Measurements from ENCODE around the gene VAV2.

GRCh38 chr9:133949486-133950061 is 42.5 kb downstream of the VAV2 start:
- TF ChIP-seq RAD21 (conservative IDR thresholded peaks at IDR 0.05 in 1 of 2, IDR thresholded peaks at IDR 0.05 in 1 of 2), result no peak
- TF ChIP-seq EP300 (IDR thresholded peaks at IDR 0.05), result no peak
- no peak for TF ChIP-seq MAZ (IDR thresholded peaks at IDR 0.05; ENCODE audit: borderline replicate concordance, low read depth, low read length)
- TF ChIP-seq, protein P1, sequence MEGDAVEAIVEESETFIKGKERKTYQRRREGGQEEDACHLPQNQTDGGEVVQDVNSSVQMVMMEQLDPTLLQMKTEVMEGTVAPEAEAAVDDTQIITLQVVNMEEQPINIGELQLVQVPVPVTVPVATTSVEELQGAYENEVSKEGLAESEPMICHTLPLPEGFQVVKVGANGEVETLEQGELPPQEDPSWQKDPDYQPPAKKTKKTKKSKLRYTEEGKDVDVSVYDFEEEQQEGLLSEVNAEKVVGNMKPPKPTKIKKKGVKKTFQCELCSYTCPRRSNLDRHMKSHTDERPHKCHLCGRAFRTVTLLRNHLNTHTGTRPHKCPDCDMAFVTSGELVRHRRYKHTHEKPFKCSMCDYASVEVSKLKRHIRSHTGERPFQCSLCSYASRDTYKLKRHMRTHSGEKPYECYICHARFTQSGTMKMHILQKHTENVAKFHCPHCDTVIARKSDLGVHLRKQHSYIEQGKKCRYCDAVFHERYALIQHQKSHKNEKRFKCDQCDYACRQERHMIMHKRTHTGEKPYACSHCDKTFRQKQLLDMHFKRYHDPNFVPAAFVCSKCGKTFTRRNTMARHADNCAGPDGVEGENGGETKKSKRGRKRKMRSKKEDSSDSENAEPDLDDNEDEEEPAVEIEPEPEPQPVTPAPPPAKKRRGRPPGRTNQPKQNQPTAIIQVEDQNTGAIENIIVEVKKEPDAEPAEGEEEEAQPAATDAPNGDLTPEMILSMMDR (IDR thresholded peaks at IDR 0.05), result no peak
- no peak for TF ChIP-seq POLR2AphosphoS2 (conservative IDR thresholded peaks at IDR 0.05; ENCODE audit: low read length)
- no peak for TF ChIP-seq CEBPB (IDR thresholded peaks at IDR 0.05)
- TF ChIP-seq PHF8 (IDR thresholded peaks at IDR 0.05; ENCODE audit: borderline replicate concordance, low read depth), result no peak
- no peak for TF ChIP-seq MAFK (IDR thresholded peaks at IDR 0.05; ENCODE audit: partially characterized antibody)
- TF ChIP-seq ELK1 (IDR thresholded peaks at IDR 0.05; ENCODE audit: low read depth, low read length), result no peak
- no peak for TF ChIP-seq JUN (IDR thresholded peaks at IDR 0.05)
- TF ChIP-seq POLR2A (IDR thresholded peaks at IDR 0.05; ENCODE audit: low read length), result no peak
- TF ChIP-seq NR3C1 (IDR thresholded peaks at IDR 0.05), result no peak
- no peak for TF ChIP-seq NPAS2 (CRISPR knock-in tag; IDR thresholded peaks at IDR 0.05; ENCODE audit: borderline replicate concordance)

All from A549 (cell line).